Left cardiac atrium (tissue), 4 donors: ENCODE measurements around the gene GPLD1. TPM values are rescaled to one million over a fixed set of nuclear protein-coding genes. Genes with fewer than 3 reads are reported as not detected.
"Not testable (repeated sequence)": the region's sequence is repeated elsewhere in the genome, so short reads cannot be mapped to it uniquely, and the experiment has no call there.

ENCODE experiments used
- ATAC-seq, 2 donors: fragments of 200-7000 bp; cut with Tn5 transposase; one replicate each; pipeline ENCODE4 v1.9.1; 2020; ENCODE audit warnings: mild to moderate bottlenecking in 2 of 2, moderate library complexity in 2 of 2
- DNase-seq: peaks from one replicate; pipeline ENCODE4 v3.0.0-alpha.2; 2020
- intact Hi-C, 2 donors: fragments of 100-400 bp; cut with DNase I; formaldehyde crosslinking; loops; one replicate each; pipeline versions ENCODE4 v1.14.1 to v1.15.1; 2022 to 2023
- total RNA-seq, 2 donors: library from RNA; stranded (reverse); fragmentation: NEBNext Ultra II Directional; extraction: Animal tissue kit (Norgen Biotek cat#: 25700); gene quantifications; one replicate each; pipeline ENCODE4 v1.2.1, GENCODE V29; 2021
- donor health status: DM: no; HTN: yes; CAD: no.
- donor health status: DM: no; HTN: yes; CAD: no; lungs with severe emphysema.
- donor health status: DM: yes; HTN: yes; CAD: no.
- donor health status: Dilated cardiomyopathy.

GPLD1 gene
- total RNA-seq, 2 donors from 2014 or later: 1.2 to 1.9 TPM

- DNase-seq (no peak), ATAC-seq (no peak)
- intact Hi-C loops: loop anchor here in 1 of 2 donors (10.0 kb wide), 1 partner anchor 113 kb away; no protein-coding TSS in a partner anchor
Observed at GRCh38 chr6:24397631-24398030, 91.7 kb downstream of the GPLD1 start.

DNA sequence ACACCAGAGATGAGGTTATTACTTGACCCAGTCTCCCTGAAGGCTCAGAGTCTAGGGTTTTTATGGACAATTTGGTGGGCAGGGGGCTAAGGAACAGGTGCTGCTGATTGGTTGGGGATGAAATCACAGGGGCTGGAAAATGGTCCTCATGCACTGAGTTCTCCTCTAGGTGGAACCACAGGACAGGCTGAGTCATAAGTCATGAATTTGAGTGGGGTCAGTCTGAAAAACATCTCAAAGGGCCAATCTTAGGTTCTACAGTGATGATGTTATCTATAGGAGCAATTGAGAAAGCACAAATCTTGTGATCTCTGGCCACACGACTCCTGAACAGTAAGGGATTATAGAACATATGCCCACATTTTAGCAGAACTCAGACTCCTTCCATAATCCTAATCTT lies 92.6 kb downstream of the GPLD1 start:
- ATAC-seq (no peak), DNase-seq (no peak)
- intact Hi-C loops: loop anchor here in 1 of 2 donors (10.0 kb wide), 1 partner anchor 112 kb away; no protein-coding TSS in a partner anchor

DNA sequence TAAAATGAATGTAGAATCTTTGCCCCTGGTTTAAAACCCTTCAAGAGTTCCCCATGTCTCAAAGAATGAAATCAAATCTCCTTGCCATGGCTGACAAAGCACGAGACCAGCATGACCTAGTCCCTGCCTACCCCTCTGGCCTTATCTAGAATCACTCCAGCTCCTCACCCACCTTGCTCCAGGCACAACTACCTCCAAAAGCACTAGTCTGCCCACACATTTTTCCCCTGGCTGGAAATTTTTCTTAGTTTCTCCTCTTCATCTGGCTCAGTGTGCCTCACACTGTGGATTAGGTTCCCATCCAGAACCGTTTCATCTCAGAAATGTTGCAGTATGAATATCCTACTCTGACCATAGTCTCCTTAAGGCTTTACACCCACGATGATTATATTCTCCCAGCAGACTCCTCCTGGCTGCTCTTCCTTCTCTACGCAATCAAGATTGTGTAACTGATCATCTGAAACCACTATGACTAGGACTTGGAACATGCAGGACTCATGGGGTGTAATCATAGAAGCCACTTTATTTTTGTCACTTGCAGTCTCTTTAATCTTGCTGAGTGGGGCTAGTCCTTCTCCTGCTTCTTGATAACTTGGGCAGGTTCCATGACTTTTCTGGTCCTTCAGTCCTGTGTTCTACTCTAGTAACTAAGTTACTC lies 94.5 kb downstream of the GPLD1 start:
- peak in 1 of 2 donors; percentile 47 for ATAC-seq
- intact Hi-C loops: loop anchor here in 1 of 2 donors (10.0 kb wide), 1 partner anchor 110 kb away; no protein-coding TSS in a partner anchor
- no peak for DNase-seq

DNA sequence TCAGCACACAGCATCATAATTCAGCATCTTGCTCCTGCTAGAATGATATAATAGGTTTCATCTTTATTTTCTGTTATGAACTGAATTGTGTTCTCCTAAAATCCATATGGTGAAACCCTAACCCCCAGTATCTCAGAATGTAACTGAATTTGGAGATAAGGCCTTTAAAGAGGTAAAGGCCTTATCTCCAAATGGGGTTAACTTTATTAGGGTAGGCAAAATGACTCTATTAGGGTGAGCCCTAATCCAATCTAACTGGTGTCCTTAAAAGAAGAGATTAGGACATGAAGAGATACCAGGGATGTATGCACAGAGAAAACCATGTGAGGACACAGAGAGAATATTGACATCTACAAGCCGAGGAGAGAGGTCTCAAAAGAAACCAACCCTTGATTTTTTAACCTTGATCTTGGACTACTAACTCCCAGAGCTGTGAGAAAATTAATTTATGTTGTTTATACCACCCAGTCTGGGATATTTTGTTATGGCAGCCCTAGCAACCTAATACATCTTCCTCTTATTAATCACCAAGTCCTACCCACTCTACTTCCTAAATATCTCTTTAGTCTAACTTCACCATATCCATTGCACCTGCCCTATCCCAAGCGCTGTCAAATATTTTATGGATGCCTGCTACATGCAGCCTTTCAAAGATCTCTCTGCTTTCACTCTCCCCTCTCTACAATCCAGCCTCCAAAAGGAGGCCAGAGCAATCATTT lies 95.2 kb downstream of the GPLD1 start:
- no peak for DNase-seq
- ATAC-seq: no peak
- intact Hi-C loops: loop anchor here in 1 of 2 donors (10.0 kb wide), 1 partner anchor 109 kb away; no protein-coding TSS in a partner anchor

- DNase-seq (no peak), ATAC-seq (no peak)
- intact Hi-C loops: loop anchor here in 1 of 2 donors (10.0 kb wide), 1 partner anchor 107 kb away; no protein-coding TSS in a partner anchor
Observed at GRCh38 chr6:24391756-24392405, 97.5 kb downstream of the GPLD1 start.

GRCh38 chr6:24391208-24391607 lies 98.2 kb downstream of the GPLD1 start:
- ATAC-seq: no peak
- intact Hi-C loops: loop anchor here in 1 of 2 donors (10.0 kb wide), 1 partner anchor 106 kb away; no protein-coding TSS in a partner anchor

GRCh38 chr6:24387818-24388217 lies 101.6 kb downstream of the GPLD1 start:
- DNase-seq (no peak), ATAC-seq (no peak)
- intact Hi-C loops: loop anchor here in 1 of 2 donors (5.0 kb wide), 1 partner anchor 106 kb away; no protein-coding TSS in a partner anchor

More at GRCh38 chr6:24391208-24391607, 98.2 kb downstream of the GPLD1 start:
- DNase-seq: no peak

- no peak for DNase-seq
- no peak for ATAC-seq
- intact Hi-C loops: loop anchor here in 1 of 2 donors (5.0 kb wide), 1 partner anchor 103 kb away; no protein-coding TSS in a partner anchor
Observed at GRCh38 chr6:24385536-24386269, 103.7 kb downstream of the GPLD1 start.

- not testable (repeated sequence) for DNase-seq, ATAC-seq
- intact Hi-C loops: loop anchor here in 1 of 2 donors (5.0 kb wide), 1 partner anchor 102 kb away; no protein-coding TSS in a partner anchor
Observed at GRCh38 chr6:24384369-24385130, 104.8 kb downstream of the GPLD1 start.

- ATAC-seq, DNase-seq, intact Hi-C loops: not testable (repeated sequence)
Observed at GRCh38 chr6:24382891-24383494, 106.4 kb downstream of the GPLD1 start.

GRCh38 chr6:24382220-24382540 lies 107.2 kb downstream of the GPLD1 start:
- ATAC-seq (no peak), DNase-seq (no peak)
- intact Hi-C loops: no loop called here

DNA sequence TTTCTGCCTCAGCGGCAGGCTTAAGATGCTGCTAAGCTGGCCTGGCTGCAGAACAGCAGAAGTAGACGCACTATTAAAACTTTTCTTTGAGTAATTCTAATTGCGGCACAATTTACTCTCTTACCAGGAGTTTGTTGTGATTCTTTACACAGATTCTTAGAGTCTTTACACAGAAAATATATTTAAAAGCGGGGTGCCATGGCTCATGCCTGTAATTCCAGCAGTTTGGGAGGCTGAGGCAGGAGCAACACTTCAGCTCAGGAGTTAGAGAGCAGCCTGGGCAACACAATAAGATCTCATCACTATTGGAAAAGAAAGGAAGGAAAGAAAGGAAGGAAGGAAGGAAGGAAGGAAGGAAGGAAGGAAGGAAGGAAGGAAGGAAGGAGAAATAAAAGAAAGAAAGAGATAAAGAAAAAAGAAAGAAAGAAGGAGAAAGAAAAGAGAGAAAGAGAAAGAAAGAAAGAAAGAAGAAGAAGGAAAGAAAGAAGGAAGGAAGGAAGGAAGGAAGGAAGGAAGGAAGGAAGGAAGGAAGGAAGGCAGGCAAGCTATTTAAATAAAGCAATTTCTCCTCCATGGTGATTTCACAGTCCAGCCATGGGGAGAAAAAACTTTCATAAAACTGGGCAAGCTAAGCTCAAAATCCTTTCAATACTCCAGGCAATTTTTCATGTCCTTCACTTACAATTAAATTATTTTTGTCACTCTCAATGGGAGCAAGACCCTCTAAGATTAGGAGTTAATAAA lies 107.7 kb downstream of the GPLD1 start:
- ATAC-seq (no peak), DNase-seq (no peak)
- intact Hi-C loops: no loop called here

DNA sequence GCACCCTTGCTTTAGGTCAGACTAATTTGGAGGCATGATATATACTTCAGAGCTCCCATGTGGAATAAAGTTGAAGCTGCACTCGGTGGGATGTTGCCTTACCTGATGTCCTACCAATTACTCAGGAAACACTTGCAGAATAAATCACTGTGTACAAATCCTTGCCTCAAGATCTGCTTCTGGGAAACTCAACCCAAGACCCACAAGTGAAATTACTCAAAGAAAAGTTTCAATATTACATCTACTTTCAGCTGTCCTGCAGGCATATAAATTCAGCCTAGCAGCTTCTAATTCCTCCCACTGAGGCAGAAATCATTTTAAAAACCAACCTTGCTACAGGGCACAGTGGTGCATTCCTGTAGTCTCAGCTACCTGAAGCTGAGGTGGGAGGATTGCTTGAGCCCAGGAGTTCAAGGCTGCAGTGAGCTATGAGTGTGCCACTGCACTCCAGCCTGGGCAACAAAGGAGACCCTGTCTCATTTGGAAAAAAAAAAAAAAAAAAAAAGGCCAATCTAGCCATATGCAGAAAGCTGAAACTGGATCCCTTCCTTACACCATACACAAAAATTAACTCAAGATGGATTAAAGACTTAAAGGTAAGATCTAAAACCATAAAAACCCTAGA lies 110.8 kb downstream of the GPLD1 start:
- no peak for ATAC-seq

More for the DNA sequence above, 110.8 kb downstream of the GPLD1 start:
- intact Hi-C loops: no loop called here
- no peak for DNase-seq
